Tibial nerve (tissue), 4 donors: Measurements from ENCODE around the gene SPDYE3. TPM values are rescaled to one million over a fixed set of nuclear protein-coding genes. Genes with fewer than 3 reads are reported as not detected.
"Not testable (repeated sequence)": the region's sequence is repeated elsewhere in the genome, so short reads cannot be mapped to it uniquely, and the experiment has no call there.

ENCODE experiments used
- DNase-seq, 2 donors: peaks; one replicate each; pipeline ENCODE4 v3.0.0-alpha.2; 2019; ENCODE audit warnings: low spot score in 2 of 2
- H3K27ac ChIP-seq, 4 donors: fragments of 200-600 bp; sonication (generic) in 3 of 4; one replicate each; pipeline ENCODE4 v1.5.1; 2017 to 2019; ENCODE audit warnings: mild to moderate bottlenecking in 1 of 4
- H3K27me3 ChIP-seq, 2 donors: fragments of 200-600 bp; sonication (generic) in 1 of 2; one replicate each; pipeline versions ENCODE4 v1.5.1 to v1.6.0; 2017 to 2019
- H3K36me3 ChIP-seq, 3 donors: fragments of 200-600 bp; sonication (generic); one replicate each; pipeline ENCODE4 v1.5.1; 2018 to 2019
- H3K4me1 ChIP-seq, 4 donors: fragments of 200-600 bp; sonication (generic) in 3 of 4; one replicate each; pipeline ENCODE4 v1.5.1; 2017 to 2019
- H3K4me3 ChIP-seq, 4 donors: fragments of 200-600 bp; sonication (generic) in 3 of 4; one replicate each; pipeline ENCODE4 v1.5.1; 2017 to 2019; ENCODE audit warnings: mild to moderate bottlenecking in 1 of 4, moderate library complexity in 1 of 4
- H3K9me3 ChIP-seq, 4 donors: fragments of 200-600 bp; sonication (generic) in 3 of 4; one replicate each; pipeline ENCODE4 v1.5.1; 2017 to 2019
- CTCF ChIP-seq, 5 experiments: fragments of 200-600 bp in 3 of 5; fragments of 450-650 bp in 2 of 5; sonication (generic) in 3 of 5; IDR thresholded peaks; one replicate each; pipeline ENCODE4 v1.5.1; 2016 to 2019; ENCODE audit warnings: antibody characterized with exemption in 5 of 5, mild to moderate bottlenecking in 3 of 5, moderate library complexity in 2 of 5
- EP300 ChIP-seq, 2 donors: sonication (generic); formaldehyde crosslinking; IDR thresholded peaks; one replicate each; pipeline ENCODE4 v1.6.1; 2017; ENCODE audit warnings: antibody characterized with exemption in 2 of 2, mild to moderate bottlenecking in 1 of 2
- POLR2A ChIP-seq, 2 donors: fragments of 450-650 bp; IDR thresholded peaks; one replicate each; pipeline ENCODE4 v1.6.1; 2017; ENCODE audit warnings: antibody characterized with exemption in 2 of 2, mild to moderate bottlenecking in 2 of 2, moderate library complexity in 2 of 2
- WGBS, 2 donors: methylation state at CpG; one replicate each; pipeline ENCODE4 v1.1.5; 2018; 5-methylcytosine and 5-hydroxymethylcytosine counted together
- total RNA-seq, 4 donors: library from RNA; depleted of rRNA; stranded (reverse); fragments of >200 nt; gene quantifications; one replicate each; pipeline ENCODE4 v1.1.0, GENCODE V29; 2016

The SPDYE3 gene
- total RNA-seq, 4 donors from 2014 or later: not detected

- no peak overlapping the region for H3K4me3 ChIP-seq
- peaks cover 6 to 100% (median 53%) of the 10 kb centered on the region in 3 donors for H3K36me3 ChIP-seq
- H3K27ac ChIP-seq: no peak overlapping the region
- H3K27me3 ChIP-seq: no peaks in the 10 kb centered on the region
- 89 to 92% methylated on average over 6 of the region's 6 CpGs for WGBS, 2 donors
- no peak for TF ChIP-seq CTCF (IDR thresholded peaks at IDR 0.05)
- TF ChIP-seq POLR2A (IDR thresholded peaks at IDR 0.05): no peak
- TF ChIP-seq EP300 (IDR thresholded peaks at IDR 0.05): no peak
- DNase-seq: no peak
- no peaks in the 10 kb centered on the region for H3K9me3 ChIP-seq
- H3K4me1 ChIP-seq: no peaks in the 10 kb centered on the region
These were observed 49.6 kb downstream of the SPDYE3 start for GRCh38 chr7:100357131-100357561.

- Histone ChIP-seq H3K4me1 (no peaks in the 10 kb centered on the region), H3K4me3 (no peak within 1 kb of the TSS), H3K36me3 (peaks cover 6 to 100% (median 48%) of the 10 kb centered on the region in 3 donors), H3K27ac (no peak within 1 kb of the TSS), H3K27me3 (no peaks in the 10 kb centered on the region), H3K9me3 (no peaks in the 10 kb centered on the region)
- 80 to 82% methylated on average over 11 of the region's 11 CpGs for WGBS, 2 donors
- no peak for DNase-seq
- TF ChIP-seq POLR2A (IDR thresholded peaks at IDR 0.05) (no peak), EP300 (IDR thresholded peaks at IDR 0.05) (no peak), CTCF (IDR thresholded peaks at IDR 0.05) (no peak)
These were observed 50.7 kb downstream of the SPDYE3 start, which contains the start of gene PILRB for GRCh38 chr7:100358027-100358856. PILRB (plus strand) TSS chr7:100358117; CDS start chr7:100358303, 186 bp downstream.

- no peaks in the 10 kb centered on the region for H3K9me3 ChIP-seq
- H3K4me3 ChIP-seq: no peak overlapping the region
- no peak for DNase-seq
- 90 to 91% methylated on average over 8 of the region's 8 CpGs for WGBS, 2 donors
- H3K27me3 ChIP-seq: no peaks in the 10 kb centered on the region
- H3K27ac ChIP-seq: no peak overlapping the region
- H3K4me1 ChIP-seq: no peaks in the 10 kb centered on the region
- TF ChIP-seq CTCF (IDR thresholded peaks at IDR 0.05) (no peak), POLR2A (IDR thresholded peaks at IDR 0.05) (no peak), EP300 (IDR thresholded peaks at IDR 0.05) (no peak)
- peaks cover 6 to 100% (median 44%) of the 10 kb centered on the region in 3 donors for H3K36me3 ChIP-seq
These were observed 51.3 kb downstream of the SPDYE3 start for GRCh38 chr7:100358857-100359212.

- 84% methylated on average over 3 of the region's 3 CpGs for WGBS, 2 donors
- H3K4me3 ChIP-seq: no peak overlapping the region
- H3K9me3 ChIP-seq: no peaks in the 10 kb centered on the region
- no peaks in the 10 kb centered on the region for H3K4me1 ChIP-seq
- H3K36me3 ChIP-seq: peaks cover 6 to 99% (median 35%) of the 10 kb centered on the region in 3 donors
- no peaks in the 10 kb centered on the region for H3K27me3 ChIP-seq
- TF ChIP-seq POLR2A (IDR thresholded peaks at IDR 0.05): no peak
- no peak for TF ChIP-seq EP300 (IDR thresholded peaks at IDR 0.05)
- TF ChIP-seq CTCF (IDR thresholded peaks at IDR 0.05): no peak
- no peak overlapping the region for H3K27ac ChIP-seq
- DNase-seq: no peak
These were observed 52.8 kb downstream of the SPDYE3 start for GRCh38 chr7:100360135-100360854.

GRCh38 chr7:100363098-100363497 lies 55.6 kb downstream of the SPDYE3 start:
- H3K27ac ChIP-seq: no peak overlapping the region
- peaks cover 6 to 97% (median 25%) of the 10 kb centered on the region in 3 donors for H3K36me3 ChIP-seq
- H3K4me1 ChIP-seq: no peaks in the 10 kb centered on the region
- H3K9me3 ChIP-seq: no peaks in the 10 kb centered on the region
- H3K4me3 ChIP-seq: no peak overlapping the region
- no peaks in the 10 kb centered on the region for H3K27me3 ChIP-seq
- TF ChIP-seq EP300 (IDR thresholded peaks at IDR 0.05) (no peak), CTCF (IDR thresholded peaks at IDR 0.05) (no peak), POLR2A (IDR thresholded peaks at IDR 0.05) (no peak)
- no peak for DNase-seq

GRCh38 chr7:100363797-100364196 lies 56.3 kb downstream of the SPDYE3 start:
- H3K4me3 ChIP-seq, DNase-seq, H3K27me3 ChIP-seq, H3K27ac ChIP-seq, H3K9me3 ChIP-seq, H3K4me1 ChIP-seq: not testable (repeated sequence)
- WGBS, 2 donors: 97 to 99% methylated on average over 7 of the region's 7 CpGs
- H3K36me3 ChIP-seq: peaks cover 6 to 97% (median 21%) of the 10 kb centered on the region in 3 donors
